HEK293 (cell line): ENCODE measurements around the gene TMCC1.
"Not testable (repeated sequence)": the region's sequence is repeated elsewhere in the genome, so short reads cannot be mapped to it uniquely, and the experiment has no call there.

ENCODE experiments used
- CTCF ChIP-seq: fragments of 450-650 bp; formaldehyde crosslinking; IDR thresholded peaks from 2 replicates; pipeline ENCODE4 v1.5.1; 2016; ENCODE audit warnings: missing biosample characterization, missing genetic modification characterization
- YY1 ChIP-seq: fragments of 450-650 bp; formaldehyde crosslinking; IDR thresholded peaks from 2 replicates; pipeline ENCODE4 v1.5.1; 2018; ENCODE audit warnings: missing biosample characterization, missing genetic modification characterization
- ZNF132 ChIP-seq: fragments of 450-650 bp; formaldehyde crosslinking; IDR thresholded peaks from 2 replicates; pipeline ENCODE4 v1.5.1; 2017; ENCODE audit warnings: missing biosample characterization, missing genetic modification characterization, borderline replicate concordance
- ZNF239 ChIP-seq: fragments of 450-650 bp; formaldehyde crosslinking; IDR thresholded peaks from 2 replicates; pipeline ENCODE4 v1.5.1; 2016; ENCODE audit warnings: missing biosample characterization, missing genetic modification characterization
- ZNF274 ChIP-seq, 2 experiments: fragments of 200-500 bp in 1 of 2; fragments of 450-650 bp in 1 of 2; sonication (Bioruptor generic) in 1 of 2; formaldehyde crosslinking in 1 of 2; IDR thresholded peaks; 2 replicates each; pipeline versions ENCODE4 v1.5.1 to v1.6.1; 2014 to 2016; ENCODE audit warnings: borderline replicate concordance in 1 of 2, inconsistent platforms in 1 of 2, low read length in 1 of 2, missing biosample characterization in 1 of 2, missing genetic modification characterization in 1 of 2
- ZNF580 ChIP-seq: fragments of 450-650 bp; formaldehyde crosslinking; IDR thresholded peaks from 2 replicates; pipeline ENCODE4 v1.5.1; 2016; ENCODE audit warnings: missing biosample characterization, missing genetic modification characterization
- ZNF692 ChIP-seq: fragments of 450-650 bp; formaldehyde crosslinking; IDR thresholded peaks from 2 replicates; pipeline ENCODE4 v1.5.1; 2016; ENCODE audit warnings: missing biosample characterization, missing genetic modification characterization
- ZNF701 ChIP-seq: fragments of 450-650 bp; formaldehyde crosslinking; IDR thresholded peaks from 2 replicates; pipeline ENCODE4 v1.5.1; 2016; ENCODE audit warnings: missing biosample characterization, missing genetic modification characterization
- ZNF707 ChIP-seq: fragments of 450-650 bp; formaldehyde crosslinking; IDR thresholded peaks from 2 replicates; pipeline ENCODE4 v1.5.1; 2016; ENCODE audit warnings: missing biosample characterization, missing genetic modification characterization
- ZNF776 ChIP-seq: fragments of 450-650 bp; formaldehyde crosslinking; IDR thresholded peaks from 2 replicates; pipeline ENCODE4 v1.5.0; 2017; ENCODE audit warnings: missing biosample characterization, missing genetic modification characterization, borderline replicate concordance
- ZNF777 ChIP-seq: fragments of 450-650 bp; formaldehyde crosslinking; IDR thresholded peaks from 2 replicates; pipeline ENCODE4 v1.5.1; 2017; ENCODE audit warnings: missing biosample characterization, missing genetic modification characterization, borderline replicate concordance
- ZSCAN16 ChIP-seq: fragments of 450-650 bp; formaldehyde crosslinking; IDR thresholded peaks from 2 replicates; pipeline ENCODE4 v1.5.1; 2016; ENCODE audit warnings: missing biosample characterization, missing genetic modification characterization
- TF ChIP-seq, protein P1 (sequence below): fragments of 450-650 bp; formaldehyde crosslinking; IDR thresholded peaks from 2 replicates; pipeline ENCODE4 v1.5.1; 2016; ENCODE audit warnings: missing biosample characterization, missing genetic modification characterization
- TF ChIP-seq, protein P2 (sequence below): fragments of 450-650 bp; formaldehyde crosslinking; IDR thresholded peaks from 2 replicates; pipeline ENCODE4 v1.5.1; 2016; ENCODE audit warnings: missing biosample characterization, missing genetic modification characterization

DNA sequence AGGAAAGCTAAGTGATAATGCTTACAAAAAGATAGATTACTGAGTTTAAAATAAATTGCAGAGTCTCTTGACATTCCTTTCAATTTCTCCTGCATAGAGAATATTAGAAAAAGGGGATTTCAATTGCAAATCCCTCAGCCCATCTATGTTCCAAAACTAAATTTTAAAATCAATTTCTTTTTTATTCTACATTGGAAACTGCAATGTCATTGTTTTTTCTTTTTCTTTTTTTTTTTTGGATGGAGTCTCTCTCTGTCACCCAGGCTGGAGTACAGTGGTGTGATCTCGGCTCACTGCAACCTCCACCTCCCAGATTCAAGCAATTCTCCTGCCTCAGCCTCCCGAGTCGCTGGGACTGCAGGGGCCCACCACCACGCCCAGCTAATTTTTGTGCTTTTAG, 15.7 kb upstream of the TMCC1 start:
- not testable (repeated sequence) for TF ChIP-seq ZNF274 (IDR thresholded peaks at IDR 0.05; ENCODE audit: low read length); ZNF274 (tag by site-specific recombination; IDR thresholded peaks at IDR 0.05; ENCODE audit: borderline replicate concordance); YY1 (tag by site-specific recombination); CTCF (tag by site-specific recombination); ZNF776 (tag by site-specific recombination); ZNF692; ZSCAN16 (tag by site-specific recombination); ZNF777 (tag by site-specific recombination); ZNF239; ZNF707 (tag by site-specific recombination); ZNF701 (tag by site-specific recombination); ZNF132 (tag by site-specific recombination); ZNF580 (tag by site-specific recombination)
- TF ChIP-seq, protein P1, sequence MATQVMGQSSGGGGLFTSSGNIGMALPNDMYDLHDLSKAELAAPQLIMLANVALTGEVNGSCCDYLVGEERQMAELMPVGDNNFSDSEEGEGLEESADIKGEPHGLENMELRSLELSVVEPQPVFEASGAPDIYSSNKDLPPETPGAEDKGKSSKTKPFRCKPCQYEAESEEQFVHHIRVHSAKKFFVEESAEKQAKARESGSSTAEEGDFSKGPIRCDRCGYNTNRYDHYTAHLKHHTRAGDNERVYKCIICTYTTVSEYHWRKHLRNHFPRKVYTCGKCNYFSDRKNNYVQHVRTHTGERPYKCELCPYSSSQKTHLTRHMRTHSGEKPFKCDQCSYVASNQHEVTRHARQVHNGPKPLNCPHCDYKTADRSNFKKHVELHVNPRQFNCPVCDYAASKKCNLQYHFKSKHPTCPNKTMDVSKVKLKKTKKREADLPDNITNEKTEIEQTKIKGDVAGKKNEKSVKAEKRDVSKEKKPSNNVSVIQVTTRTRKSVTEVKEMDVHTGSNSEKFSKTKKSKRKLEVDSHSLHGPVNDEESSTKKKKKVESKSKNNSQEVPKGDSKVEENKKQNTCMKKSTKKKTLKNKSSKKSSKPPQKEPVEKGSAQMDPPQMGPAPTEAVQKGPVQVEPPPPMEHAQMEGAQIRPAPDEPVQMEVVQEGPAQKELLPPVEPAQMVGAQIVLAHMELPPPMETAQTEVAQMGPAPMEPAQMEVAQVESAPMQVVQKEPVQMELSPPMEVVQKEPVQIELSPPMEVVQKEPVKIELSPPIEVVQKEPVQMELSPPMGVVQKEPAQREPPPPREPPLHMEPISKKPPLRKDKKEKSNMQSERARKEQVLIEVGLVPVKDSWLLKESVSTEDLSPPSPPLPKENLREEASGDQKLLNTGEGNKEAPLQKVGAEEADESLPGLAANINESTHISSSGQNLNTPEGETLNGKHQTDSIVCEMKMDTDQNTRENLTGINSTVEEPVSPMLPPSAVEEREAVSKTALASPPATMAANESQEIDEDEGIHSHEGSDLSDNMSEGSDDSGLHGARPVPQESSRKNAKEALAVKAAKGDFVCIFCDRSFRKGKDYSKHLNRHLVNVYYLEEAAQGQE (tag by site-specific recombination) = not testable (repeated sequence)
- TF ChIP-seq, protein P2, sequence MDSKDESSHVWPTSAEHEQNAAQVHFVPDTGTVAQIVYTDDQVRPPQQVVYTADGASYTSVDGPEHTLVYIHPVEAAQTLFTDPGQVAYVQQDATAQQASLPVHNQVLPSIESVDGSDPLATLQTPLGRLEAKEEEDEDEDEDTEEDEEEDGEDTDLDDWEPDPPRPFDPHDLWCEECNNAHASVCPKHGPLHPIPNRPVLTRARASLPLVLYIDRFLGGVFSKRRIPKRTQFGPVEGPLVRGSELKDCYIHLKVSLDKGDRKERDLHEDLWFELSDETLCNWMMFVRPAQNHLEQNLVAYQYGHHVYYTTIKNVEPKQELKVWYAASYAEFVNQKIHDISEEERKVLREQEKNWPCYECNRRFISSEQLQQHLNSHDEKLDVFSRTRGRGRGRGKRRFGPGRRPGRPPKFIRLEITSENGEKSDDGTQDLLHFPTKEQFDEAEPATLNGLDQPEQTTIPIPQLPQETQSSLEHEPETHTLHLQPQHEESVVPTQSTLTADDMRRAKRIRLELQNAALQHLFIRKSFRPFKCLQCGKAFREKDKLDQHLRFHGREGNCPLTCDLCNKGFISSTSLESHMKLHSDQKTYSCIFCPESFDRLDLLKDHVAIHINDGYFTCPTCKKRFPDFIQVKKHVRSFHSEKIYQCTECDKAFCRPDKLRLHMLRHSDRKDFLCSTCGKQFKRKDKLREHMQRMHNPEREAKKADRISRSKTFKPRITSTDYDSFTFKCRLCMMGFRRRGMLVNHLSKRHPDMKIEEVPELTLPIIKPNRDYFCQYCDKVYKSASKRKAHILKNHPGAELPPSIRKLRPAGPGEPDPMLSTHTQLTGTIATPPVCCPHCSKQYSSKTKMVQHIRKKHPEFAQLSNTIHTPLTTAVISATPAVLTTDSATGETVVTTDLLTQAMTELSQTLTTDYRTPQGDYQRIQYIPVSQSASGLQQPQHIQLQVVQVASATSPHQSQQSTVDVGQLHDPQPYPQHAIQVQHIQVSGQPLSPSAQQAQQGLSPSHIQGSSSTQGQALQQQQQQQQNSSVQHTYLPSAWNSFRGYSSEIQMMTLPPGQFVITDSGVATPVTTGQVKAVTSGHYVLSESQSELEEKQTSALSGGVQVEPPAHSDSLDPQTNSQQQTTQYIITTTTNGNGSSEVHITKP (tag by site-specific recombination) = not testable (repeated sequence)
